Lower leg skin (tissue), 4 donors: ENCODE data around the gene AFAP1L2. TPM values are rescaled to one million over a fixed set of nuclear protein-coding genes. Genes with fewer than 3 reads are reported as not detected.

ENCODE experiments used
- DNase-seq, 2 donors: peaks; one replicate each; pipeline ENCODE4 v3.0.0-alpha.2; 2019; ENCODE audit warnings: low spot score in 2 of 2
- H3K4me3 ChIP-seq: fragments of 200-600 bp; sonication (generic); 2 replicates; pipeline ENCODE4 v1.5.1; 2017; ENCODE audit warnings: mild to moderate bottlenecking, low read depth; ENCODE audit not compliant: poor library complexity, severe bottlenecking
- CTCF ChIP-seq, 3 donors: fragments of 450-650 bp; IDR thresholded peaks; one replicate each; pipeline ENCODE4 v1.5.1; 2016; ENCODE audit warnings: antibody characterized with exemption in 3 of 3, mild to moderate bottlenecking in 3 of 3, moderate library complexity in 2 of 3
- POLR2A ChIP-seq, 2 donors: fragments of 450-650 bp; IDR thresholded peaks; one replicate each; pipeline ENCODE4 v1.6.1; 2016 to 2017; ENCODE audit warnings: antibody characterized with exemption in 2 of 2, mild to moderate bottlenecking in 1 of 2, moderate library complexity in 1 of 2
- WGBS, 2 donors: methylation state at CpG; one replicate each; pipeline ENCODE4 v1.1.5; 2018; 5-methylcytosine and 5-hydroxymethylcytosine counted together
- intact Hi-C: fragments of 100-400 bp; cut with DNase I; formaldehyde crosslinking; loops from one replicate; pipeline ENCODE4 v1.15.0; 2023; ENCODE audit warnings: low total_unique reads
- total RNA-seq, 4 donors: library from RNA; depleted of rRNA; stranded (reverse); fragments of >200 nt; gene quantifications; one replicate each; pipeline ENCODE4 v1.1.0, GENCODE V29; 2016

AFAP1L2 gene
- total RNA-seq, 4 donors from 2014 or later, result 10.9 to 19.4 (median 14.3) TPM

DNA sequence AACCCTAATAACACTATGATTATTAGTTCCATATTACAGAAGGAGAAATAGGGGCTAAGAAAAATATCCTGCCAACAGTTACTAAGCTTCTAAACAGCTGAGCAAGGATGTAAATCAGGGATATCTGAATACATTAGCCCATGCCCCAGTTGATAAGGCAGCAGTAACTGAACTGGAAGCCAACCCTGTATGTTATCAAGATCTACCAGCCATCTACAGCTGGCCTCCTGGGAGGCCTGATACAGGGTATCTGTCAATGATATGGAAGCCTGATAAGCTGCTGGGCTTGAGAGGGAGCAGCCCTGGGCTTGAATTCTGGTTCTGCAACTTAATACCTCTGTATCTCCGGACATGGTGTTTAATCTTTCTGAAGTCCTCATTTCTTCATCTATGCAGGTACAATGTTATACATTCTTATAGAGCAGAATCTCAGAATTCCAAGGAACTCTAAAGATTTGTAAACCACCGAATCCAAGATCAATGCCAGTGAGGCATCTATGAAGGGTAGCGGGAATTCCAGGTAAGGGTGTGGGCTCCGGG, 37.9 kb upstream of the AFAP1L2 start:
- H3K4me3 ChIP-seq, result no peak overlapping the region
- 77 to 83% methylated on average over 4 of the region's 4 CpGs for WGBS, 2 donors
- intact Hi-C loops, result no loop called here
- TF ChIP-seq POLR2A (IDR thresholded peaks at IDR 0.05) (no peak), CTCF (IDR thresholded peaks at IDR 0.05) (no peak)
- DNase-seq, result no peak

GRCh38 chr10:114441107-114441506, 36.8 kb upstream of the AFAP1L2 start:
- WGBS, 2 donors, result 97 to 100% methylated on average over 1 of the region's 1 CpG
- TF ChIP-seq CTCF (IDR thresholded peaks at IDR 0.05), result no peak
- TF ChIP-seq POLR2A (IDR thresholded peaks at IDR 0.05), result no peak
- H3K4me3 ChIP-seq, result no peak overlapping the region
- intact Hi-C loops, result no loop called here
- DNase-seq, result no peak

GRCh38 chr10:114437473-114438292, 33.4 kb upstream of the AFAP1L2 start:
- WGBS, 2 donors, result 83 to 86% methylated on average over 9 of the region's 9 CpGs
- H3K4me3 ChIP-seq, result no peak overlapping the region
- no peak for DNase-seq
- no peak for TF ChIP-seq CTCF (IDR thresholded peaks at IDR 0.05)
- no peak for TF ChIP-seq POLR2A (IDR thresholded peaks at IDR 0.05)
- intact Hi-C loops, result no loop called here

- H3K4me3 ChIP-seq, result no peak overlapping the region
- intact Hi-C loops, result no loop called here
- no peak for DNase-seq
- TF ChIP-seq POLR2A (IDR thresholded peaks at IDR 0.05) (no peak), CTCF (IDR thresholded peaks at IDR 0.05) (no peak)
- WGBS, 2 donors, result 84 to 94% methylated on average over 2 of the region's 2 CpGs
Observed at GRCh38 chr10:114436941-114437340, 32.6 kb upstream of the AFAP1L2 start.

DNA sequence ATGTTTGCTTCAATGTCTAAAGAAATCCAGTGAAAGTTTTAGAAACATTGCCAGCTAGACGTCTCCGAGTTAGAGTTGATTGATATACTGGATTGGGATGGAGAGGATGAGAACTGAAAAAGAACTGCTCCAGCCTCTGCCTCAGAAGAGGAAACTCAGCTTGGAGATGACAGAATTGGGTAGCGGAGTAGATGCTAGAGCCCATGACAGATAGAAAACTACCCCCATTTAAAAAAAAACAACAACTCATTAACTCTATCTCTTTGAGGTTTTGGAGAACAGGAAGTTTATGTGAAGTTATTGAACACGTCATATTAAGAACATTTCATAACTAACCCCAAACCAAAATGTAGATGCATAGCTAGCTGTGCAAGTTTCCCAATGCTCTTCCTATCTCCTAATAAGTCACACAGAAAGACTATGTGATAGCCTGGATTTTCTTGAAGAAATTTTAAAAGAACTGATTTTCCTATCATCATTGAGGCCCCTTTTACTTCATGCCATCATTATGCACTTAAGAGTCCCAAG, 28.3 kb upstream of the AFAP1L2 start:
- H3K4me3 ChIP-seq, result no peak overlapping the region
- 81 to 83% methylated on average over 4 of the region's 4 CpGs for WGBS, 2 donors
- TF ChIP-seq CTCF (IDR thresholded peaks at IDR 0.05), result no peak
- TF ChIP-seq POLR2A (IDR thresholded peaks at IDR 0.05), result no peak
- DNase-seq, result no peak
- intact Hi-C loops, result no loop called here
